Measurements from ENCODE around the gene NKX3-2. TPM values are rescaled to one million over a fixed set of nuclear protein-coding genes. Genes with fewer than 3 reads are reported as not detected.

NKX3-2 gene
- total RNA-seq, 1 experiment from 2014 or later, result 0.03 TPM

DNA sequence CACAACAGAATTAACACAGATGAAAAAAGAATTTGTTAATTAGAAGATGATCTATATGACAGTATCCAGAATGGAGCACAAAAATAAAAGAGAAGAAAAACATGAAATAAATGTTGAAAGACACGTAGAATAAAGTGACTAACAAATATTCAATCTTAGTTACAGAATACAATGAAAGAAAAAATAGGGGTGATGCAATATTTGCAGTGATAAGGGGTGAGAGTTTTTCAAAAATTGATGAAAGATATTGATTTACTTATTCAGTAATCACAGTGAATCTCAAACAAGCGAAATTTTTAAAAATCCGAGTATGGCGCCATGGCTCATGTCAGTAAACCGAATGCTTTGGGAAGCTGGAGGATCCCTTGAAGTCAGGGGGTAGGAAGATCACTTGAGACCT, 39.9 kb downstream of the NKX3-2 start:
- DNase-seq (ENCODE audit: low spot score), result no peak

DNA sequence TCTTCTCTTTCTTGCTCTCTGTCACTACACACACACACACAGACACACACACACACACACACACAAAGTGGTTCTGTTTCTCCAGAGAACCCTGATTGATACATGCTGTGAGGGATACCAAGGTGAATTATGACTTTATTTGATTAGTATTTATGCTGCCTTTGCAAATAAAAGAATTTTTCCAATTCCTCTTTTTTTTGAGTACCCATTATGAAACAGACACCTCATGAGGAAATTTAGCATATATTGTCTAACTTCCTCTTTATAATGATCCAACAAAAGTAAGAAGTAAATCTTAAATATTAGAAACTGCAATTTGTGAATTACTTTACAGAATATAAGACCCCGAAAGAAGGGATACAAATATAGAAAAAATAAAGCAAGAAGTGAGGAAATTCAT, 45.8 kb downstream of the NKX3-2 start:
- no peak for DNase-seq (ENCODE audit: low spot score)

GRCh38 chr4:13496605-13497004, 47.7 kb downstream of the NKX3-2 start:
- DNase-seq (ENCODE audit: low spot score), result no peak

DNA sequence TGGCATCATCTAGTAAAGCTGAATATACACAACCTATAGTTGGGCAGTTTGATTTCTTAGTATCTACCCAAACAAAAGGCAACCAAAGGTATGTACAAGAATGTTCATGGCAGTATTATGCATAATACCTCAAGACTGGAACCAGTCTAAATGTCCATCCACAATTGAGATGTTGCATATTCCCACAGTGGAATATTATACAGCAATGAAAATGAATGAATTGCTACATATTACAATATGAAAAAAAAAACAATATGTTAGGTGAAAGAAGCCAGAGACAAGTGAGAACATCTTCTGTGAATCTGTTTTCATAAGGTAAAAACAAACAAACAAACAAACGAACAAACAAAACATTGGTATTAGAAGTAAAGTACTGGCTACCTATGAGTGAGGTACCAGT, 48.6 kb downstream of the NKX3-2 start:
- DNase-seq (ENCODE audit: low spot score), result no peak

- no peak for DNase-seq (ENCODE audit: low spot score)
These were observed 50.5 kb downstream of the NKX3-2 start for GRCh38 chr4:13493793-13494192.

DNA sequence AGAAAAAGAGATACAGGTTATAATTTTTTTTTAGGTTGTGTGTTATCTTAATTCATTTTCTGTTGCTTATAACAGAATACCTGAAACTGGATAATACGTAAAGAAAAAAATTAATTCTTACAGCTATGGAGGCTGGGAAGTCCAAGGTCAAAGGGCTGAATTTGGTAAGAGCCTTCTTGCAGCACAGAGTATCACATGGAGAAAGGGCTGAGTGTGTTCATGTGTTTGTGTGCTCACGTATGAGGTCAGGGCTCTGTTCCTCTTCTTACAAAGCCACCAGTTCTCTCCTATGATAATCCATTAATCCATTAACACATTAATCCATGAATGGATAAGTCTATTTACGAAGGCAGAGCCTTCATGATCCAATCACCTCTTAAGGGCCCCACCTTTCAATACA, 51.6 kb downstream of the NKX3-2 start:
- DNase-seq (ENCODE audit: low spot score), result no peak

Other genes starting within 250 kb of the NKX3-2 start
- gene RAB28, start 60.2 kb downstream of the NKX3-2 start, total RNA-seq (2014; rRNA removed; shearing (Covaris generic)), result 26.5 and 34.8 TPM in 2 replicates
- gene BOD1L1, start 83.2 kb upstream of the NKX3-2 start, total RNA-seq (2014; rRNA removed; shearing (Covaris generic)), result 12.3 and 13.3 TPM in 2 replicates